ENCODE results near the gene GRB7. TPM values are rescaled to one million over a fixed set of nuclear protein-coding genes. Genes with fewer than 3 reads are reported as not detected.
"Not testable (repeated sequence)": the region's sequence is repeated elsewhere in the genome, so short reads cannot be mapped to it uniquely, and the experiment has no call there.

Gene GRB7
- total RNA-seq, result 8.8 TPM

DNA sequence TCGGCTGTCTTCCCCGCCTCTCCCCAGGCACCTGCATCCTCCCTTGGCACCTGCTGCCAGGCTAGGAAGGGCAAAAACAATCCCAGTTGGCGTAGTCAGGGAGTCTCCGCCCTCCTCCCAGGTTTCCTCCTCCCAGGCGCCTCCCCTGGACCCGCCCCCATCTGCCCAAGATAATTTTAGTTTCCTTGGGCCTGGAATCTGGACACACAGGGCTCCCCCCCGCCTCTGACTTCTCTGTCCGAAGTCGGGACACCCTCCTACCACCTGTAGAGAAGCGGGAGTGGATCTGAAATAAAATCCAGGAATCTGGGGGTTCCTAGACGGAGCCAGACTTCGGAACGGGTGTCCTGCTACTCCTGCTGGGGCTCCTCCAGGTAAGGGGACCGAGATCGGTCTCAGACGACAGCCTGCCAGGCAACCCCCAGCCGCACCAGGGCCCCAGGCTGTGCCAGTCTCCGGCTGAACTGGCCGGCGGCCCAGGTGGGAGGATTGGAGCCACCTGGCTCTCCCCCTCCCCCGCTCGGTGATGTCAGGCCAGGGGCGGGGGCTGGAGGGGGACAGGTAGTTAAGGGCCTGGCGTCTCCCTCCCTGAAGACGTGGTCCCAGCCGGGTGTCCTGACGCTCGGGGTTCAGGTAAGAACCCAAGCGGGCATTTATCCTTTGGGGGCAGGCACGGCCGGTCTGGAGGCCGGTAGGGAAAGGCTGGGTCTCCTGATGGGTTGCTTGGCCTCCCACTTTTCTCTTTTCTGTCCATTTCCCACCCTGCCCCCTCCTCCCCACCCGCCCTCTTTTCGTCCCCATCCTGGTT is at the start of gene GRB7:
TSS of gene GRB7 (plus strand) at position 179 of the 808 bp plus-strand sequence. CDS start 4,364 bp downstream, outside the sequence.
- DNase-seq, result no peak

DNA sequence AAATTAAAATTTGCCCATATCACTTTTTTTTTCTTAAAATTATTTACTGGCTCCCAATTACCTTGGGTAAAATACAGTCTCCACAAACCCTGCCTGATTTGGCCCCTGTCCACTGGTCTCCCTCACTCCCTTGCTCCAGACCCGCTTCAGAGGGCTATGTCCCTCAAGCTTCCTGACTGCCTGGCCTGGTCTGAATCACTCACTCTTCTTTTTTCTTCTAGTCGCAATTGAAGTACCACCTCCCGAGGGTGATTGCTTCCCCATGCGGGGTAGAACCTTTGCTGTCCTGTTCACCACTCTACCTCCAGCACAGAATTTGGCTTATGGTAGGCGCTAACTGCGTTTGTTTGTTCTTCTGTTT is 49.3 kb upstream of the GRB7 start:
- DNase-seq, result no peak

DNA sequence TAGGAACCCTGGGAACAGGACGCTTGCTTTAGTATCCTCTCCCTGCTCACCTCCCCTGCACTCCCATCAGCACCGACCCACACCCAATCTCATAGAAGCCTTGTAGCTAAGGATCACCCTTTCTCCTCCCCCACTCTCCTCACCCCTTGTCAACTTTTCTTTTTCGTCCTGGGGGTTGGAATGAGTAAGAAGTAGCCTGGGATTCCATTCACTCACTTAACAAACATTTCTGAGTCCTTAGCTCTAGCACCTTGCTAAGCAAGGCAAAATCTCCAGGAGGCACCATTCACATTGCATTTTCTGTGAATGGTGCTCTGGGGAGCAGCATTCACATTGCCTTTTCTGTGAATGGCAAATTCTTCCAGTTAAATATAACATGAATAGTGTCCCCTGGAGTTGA is 48.8 kb upstream of the GRB7 start:
- DNase-seq, result no peak

DNA sequence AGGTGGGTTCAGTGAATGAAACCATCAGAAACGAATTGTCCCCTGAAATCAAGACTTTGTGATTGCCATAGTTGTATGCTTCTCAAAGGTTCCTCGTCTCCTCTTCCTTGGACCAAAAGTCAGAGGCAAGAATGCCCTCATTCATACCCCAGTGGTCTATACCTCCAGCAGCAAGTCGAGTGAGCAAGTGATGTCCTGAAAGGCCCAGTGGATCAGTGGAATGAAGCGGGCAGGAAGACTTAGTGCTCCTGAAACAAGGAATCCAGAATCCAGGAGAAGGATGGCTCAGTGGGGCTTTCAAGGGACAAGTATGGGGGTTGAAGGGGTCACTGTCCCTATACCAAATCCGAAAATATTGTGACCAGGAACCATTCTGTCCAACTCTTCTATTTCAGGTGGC is 43.1 kb upstream of the GRB7 start:
- no peak for DNase-seq

DNA sequence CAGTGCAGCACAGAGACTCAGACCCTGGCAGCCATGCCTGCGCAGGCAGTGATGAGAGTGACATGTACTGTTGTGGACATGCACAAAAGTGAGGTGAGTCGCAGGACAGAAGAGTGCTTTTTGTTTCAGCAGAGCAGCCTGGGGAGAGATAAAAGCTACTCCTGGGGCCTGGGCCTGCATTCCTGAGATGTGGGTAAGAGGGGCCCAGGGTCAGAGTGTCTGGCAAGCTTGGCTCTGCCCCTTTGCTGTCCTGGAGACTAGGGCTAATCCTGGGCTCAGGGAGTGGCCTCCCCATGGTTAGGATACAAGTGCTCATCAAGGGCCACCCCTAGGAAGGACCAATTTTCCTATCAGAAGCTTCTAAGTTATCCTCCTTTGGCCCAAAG is 42.7 kb upstream of the GRB7 start:
- no peak for DNase-seq

DNA sequence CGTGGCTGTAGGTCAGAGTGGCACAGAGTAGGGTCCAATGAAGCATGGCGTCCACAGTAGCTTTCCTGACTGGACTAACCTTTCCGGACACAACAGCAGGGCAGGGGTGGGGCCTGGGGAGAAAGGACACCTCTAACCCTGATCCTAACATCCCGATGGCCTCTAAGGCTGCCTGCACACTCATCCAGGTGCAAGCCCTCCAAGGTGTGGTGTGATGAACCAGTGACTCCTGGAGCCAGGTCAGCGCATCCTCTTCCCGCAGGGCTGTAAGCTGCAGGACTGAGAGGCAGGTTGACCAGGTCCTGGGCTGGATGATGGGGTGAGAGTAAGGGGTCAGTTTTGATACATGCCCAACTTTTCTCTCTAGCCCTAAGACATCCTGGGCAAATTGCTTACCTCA is 41.0 kb upstream of the GRB7 start:
- DNase-seq, result no peak

DNA sequence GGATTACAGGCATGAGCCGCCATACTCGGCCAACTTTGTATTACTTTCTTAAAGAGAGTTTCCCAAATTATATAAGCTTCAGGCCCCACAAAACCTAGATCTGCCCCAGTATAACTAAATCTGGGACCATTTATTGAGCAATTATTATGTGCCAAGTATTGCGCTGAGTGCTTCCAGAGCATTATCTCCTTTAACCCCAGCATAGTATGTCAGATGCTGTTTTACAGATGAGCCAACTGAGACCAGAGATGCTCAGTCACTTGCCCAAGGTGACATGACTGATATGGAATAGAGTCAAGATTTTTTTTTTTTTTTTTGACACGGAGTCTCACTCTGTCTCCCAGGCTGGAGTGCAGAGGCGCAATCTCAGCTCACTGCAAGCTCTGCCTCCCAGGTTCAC is 39.8 kb upstream of the GRB7 start:
- no peak for DNase-seq

DNA sequence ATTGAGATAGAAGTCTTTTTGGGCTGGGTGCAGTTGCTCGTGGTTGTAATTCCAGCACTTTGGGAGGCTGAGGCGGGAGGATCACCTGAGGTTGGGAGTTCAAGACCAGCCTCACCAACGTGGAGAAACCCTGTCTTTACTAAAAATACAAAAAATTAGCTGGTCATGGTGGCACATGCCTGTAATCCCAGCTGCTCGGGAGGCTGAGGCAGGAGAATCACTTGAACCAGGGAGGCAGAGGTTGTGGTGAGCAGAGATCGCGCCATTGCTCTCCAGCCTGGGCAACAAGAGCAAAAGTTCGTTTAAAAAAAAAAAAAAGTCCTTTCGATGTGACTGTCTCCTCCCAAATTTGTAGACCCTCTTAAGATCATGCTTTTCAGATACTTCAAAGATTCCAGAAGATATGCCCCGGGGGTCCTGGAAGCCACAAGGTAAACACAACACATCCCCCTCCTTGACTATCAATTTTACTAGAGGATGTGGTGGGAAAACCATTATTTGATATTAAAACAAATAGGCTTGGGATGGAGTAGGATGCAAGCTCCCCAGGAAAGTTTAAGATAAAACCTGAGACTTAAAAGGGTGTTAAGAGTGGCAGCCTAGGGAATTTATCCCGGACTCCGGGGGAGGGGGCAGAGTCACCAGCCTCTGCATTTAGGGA is 38.5 kb upstream of the GRB7 start:
- not testable (repeated sequence) for DNase-seq

DNA sequence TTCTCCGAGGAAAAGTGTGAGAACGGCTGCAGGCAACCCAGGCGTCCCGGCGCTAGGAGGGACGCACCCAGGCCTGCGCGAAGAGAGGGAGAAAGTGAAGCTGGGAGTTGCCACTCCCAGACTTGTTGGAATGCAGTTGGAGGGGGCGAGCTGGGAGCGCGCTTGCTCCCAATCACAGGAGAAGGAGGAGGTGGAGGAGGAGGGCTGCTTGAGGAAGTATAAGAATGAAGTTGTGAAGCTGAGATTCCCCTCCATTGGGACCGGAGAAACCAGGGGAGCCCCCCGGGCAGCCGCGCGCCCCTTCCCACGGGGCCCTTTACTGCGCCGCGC is 38.0 kb upstream of the GRB7 start, which contains the start of gene ERBB2:
TSS of gene ERBB2 (plus strand) at position 247 of the 330 bp plus-strand sequence. CDS start 175 bp downstream, outside the sequence.
- DNase-seq, result peak; percentile 57

DNA sequence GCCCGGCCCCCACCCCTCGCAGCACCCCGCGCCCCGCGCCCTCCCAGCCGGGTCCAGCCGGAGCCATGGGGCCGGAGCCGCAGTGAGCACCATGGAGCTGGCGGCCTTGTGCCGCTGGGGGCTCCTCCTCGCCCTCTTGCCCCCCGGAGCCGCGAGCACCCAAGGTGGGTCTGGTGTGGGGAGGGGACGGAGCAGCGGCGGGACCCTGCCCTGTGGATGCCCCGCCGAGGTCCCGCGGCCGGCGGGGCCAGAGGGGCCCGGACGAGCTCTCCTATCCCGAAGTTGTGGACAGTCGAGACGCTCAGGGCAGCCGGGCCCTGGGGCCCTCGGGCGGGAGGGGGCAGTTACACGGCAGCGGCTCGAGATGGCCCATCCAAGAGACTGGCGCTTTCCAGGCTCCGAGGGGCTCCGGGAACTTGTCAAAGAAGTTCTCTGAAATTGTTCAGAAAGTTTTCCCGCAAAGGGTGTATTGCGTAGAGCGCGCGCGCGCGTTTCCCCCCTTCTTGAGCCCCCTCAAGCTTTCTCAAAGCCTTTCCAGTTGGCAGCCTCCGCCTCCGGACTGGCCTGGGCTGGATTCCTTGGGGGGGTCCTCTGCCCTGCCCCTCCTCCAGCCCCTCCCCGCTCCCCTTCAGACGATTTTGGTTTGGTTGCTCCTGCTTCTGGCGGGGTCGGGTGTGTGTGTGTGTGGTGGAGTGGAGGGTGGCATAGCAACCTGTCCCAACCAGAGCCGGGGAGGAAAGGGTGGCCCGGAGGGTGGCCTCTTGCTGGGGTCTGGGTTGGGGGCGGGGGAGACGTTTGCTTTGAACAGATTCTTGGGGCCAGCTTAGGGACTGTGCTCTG is 37.4 kb upstream of the GRB7 start:
- peak; percentile 41 for DNase-seq

DNA sequence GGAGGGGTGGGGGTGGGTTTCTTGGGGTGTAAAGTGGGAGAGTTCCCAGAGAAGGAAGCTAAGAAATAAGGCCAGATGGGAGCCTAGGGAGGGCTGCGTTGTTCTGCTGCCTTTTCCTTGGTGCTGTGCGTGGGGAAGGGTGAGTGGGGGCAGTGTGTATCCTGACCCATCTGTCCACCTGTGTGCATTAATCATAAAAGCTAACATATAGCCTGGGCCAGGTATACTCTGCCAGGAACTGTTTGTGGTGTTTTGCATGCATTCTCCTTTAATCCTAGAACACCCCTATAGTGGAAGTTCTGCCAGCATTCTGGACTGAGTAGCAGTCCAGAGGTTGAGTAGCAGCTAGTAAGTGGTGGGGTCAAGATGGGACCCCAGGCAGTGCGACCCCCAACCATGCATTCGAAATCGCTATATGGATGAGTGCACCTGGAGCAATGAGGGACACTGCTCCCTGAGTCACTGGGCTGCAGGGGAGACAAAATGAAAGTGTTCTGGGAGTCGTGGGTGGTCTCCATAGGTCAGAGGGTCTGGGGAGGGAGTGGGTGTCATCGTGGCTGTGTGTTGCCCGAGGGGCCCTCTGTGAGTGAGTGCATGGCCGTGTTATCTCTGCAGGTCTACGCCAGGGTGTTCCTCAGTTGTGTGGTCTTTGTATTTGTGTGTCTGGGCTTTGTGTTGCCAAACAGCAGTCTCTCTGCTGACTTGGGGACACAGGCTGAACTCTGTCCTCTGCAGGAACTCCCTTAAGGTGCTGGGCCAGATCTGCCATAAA is 36.5 kb upstream of the GRB7 start:
- no peak for DNase-seq

DNA sequence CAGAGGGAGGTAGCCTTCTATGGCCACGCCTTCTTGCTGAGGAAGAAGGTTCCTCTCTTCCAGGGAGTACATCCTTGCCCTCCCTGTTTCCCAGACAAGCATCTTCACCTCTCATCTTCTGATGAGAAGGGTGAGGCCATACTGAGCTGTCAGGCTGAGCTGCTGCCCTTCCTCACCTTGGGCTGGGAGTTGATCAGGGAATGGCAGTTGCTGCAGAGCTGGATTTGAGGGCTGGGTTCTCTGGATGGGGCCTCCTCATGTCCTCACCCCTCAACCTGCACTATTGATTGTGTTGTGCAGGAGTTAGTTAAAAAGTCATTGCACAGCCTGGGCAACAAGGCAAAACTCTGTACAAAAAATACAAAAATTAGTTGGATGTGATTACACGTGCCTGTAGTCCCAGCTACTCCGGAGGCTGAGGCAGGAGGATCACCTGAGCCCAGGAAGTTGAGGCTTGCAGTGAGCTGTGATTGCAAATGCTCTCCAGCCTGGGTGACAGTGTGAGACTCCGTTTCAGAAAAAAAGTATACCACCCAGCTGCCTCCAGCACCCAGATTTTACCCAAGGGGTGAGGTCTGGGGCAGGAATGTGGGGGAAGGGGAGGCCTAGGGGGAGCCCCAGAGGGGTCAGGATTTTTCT is 35.8 kb upstream of the GRB7 start:
- DNase-seq, result no peak

DNA sequence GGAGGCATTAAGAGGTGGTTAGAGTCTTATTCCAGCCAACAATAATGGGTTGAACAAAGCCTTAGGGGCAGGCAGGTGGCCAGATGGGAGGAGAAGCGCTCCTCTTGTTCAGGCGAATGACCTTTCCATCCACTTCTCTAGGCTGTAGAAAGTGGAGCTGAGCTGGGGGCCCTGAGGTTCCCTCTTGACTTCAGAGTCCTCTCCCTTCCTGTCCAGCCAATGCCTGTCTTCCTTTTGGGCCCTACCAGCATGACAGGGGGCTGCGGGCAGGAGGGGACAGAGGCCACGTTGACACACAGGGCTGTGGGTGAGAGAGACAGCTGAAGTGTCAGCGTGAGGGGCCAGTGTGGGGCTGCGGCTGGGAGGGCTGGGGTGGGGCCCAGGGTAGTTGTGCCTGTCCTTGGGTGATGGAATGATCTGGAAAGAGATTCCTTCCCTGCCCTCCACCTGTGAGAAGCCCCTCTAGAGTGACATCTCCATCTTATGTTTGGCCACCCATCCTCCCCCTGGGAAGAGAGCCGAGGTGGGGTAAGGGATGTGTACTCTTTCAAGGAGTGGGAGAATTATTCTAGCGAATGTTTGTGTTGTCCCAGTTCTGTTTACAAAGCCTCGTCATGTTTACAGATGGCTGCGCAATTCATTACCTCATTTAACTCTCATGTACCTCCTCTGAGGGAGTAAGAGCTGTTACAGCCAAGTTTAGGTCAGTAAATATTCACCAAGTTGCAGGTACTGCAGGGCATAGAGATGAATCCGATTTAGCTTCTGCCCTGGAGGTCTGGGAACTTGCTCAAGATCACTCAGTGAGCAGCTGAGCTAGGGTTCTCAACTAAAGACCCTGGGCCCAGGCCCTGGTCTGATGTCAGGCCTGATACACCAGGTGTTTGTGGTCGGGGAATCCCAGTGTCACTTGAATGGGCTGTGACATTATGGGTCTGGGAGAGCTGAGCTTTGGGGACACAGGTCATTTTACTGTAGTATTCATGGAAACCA is 34.5 kb upstream of the GRB7 start:
- no peak for DNase-seq

DNA sequence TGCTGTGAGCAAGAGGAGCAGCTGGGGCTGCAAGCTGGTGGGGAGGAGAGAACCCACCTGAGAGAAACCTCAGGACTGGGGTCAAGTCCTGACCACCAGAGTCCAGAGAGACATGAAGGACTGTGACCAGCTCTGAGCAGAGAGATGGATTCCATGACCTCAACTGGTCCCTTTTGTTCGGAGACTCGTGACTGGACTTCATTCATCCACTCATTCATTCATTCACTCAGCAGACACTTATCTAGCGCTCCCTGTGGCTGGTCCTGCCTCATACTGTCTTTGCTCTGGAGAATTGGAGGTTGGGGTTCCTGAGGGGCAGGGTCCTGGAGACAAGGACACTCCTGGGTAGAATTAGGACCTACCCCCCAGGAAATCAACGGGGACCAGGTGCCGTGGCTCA is 33.8 kb upstream of the GRB7 start:
- DNase-seq, result no peak

DNA sequence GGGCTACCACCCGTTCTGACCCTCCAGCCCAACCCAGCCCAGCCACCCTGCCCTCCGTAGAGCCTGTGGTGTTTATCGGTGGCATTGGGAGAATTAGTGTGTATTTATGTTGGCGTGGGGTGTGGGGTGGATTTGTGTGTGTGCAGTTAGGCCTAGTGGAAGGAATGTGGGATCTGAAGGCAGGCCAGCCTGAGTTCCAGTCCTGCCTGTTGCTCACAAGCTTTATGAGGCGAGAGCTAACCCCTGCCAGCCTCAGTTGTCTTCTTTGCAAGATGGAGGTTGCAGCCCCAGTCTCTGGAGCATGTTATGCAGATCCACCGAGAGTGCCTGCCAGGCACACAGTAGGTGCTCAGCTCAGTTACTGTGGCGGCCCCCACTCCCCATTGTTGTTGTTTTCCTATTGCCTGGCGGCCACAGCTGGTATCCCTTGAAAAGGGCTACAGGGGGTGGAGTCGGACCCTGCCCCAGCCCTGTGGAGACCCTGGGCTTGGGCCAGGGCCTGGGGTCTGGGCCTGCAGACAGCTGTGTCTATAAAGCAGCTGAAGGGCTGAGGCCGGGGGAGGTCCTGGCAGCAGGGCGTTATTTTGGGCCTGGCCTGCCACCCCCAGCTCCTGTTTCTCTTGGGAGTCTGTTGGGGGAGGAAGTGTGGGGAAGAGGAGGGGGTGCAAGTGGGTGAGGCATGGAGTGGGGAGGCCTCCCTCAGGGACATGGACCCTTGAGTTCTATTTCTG is 32.8 kb upstream of the GRB7 start:
- no peak for DNase-seq

DNA sequence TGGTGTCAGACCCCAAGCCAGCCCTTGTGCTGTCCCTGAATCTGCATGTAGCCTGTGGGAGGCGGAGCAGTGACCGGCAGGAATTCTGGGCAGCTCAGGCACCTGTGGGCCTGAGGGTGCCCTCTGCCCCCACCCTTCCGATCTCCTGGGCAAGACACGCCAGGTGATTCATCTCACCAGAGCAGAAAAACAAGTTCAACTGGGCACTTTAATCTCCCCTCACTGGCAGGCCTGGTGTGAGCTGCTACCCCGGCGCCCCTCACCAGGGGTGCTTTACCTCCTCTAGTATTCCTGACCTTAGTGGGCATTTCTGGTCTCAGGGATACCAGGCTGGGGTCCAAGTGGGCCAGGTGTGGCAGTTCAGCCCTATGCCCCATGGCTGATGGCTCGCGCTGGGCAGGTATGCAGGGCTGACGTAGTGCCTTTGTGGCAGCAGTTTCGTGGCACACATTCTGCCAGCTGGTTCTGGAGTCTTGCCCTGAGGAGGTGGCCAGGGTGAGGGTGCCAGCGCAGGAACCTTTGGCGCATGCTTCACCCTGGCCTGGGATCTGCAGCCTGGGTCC is 31.9 kb upstream of the GRB7 start:
- no peak for DNase-seq

DNA sequence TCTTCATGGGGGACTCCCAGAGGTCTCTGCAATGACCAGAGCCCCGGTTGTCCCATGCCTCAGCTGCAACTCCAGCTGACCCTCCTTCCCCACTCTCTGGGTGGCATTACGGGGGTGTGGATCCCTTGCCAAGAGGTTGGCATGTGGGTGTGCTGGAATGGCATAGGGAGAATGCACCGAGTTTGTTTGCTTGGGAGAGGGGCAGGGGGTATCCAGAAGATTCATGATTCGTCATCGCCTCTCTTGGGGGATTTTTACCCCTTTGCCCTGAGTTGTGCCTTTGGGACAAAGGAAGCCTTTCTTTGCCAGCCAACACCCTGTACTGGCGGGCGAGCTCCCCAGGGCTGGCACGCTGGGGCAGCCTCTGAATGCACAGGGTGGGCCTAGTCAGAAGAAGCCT is 31.4 kb upstream of the GRB7 start:
- DNase-seq, result no peak

DNA sequence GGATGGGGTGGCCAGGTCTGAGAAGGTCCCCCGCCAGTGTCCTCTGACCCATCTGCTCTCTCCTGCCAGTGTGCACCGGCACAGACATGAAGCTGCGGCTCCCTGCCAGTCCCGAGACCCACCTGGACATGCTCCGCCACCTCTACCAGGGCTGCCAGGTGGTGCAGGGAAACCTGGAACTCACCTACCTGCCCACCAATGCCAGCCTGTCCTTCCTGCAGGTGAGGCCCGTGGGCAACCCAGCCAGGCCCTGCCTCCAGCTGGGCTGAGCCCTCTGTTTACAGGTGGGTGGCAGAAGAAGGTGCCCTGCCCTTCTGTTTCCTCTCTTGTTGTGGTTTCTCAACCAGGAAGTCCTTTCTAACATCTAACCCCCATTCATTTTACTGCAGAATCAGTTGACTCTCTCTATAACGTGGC is 30.8 kb upstream of the GRB7 start:
- no peak for DNase-seq

DNA sequence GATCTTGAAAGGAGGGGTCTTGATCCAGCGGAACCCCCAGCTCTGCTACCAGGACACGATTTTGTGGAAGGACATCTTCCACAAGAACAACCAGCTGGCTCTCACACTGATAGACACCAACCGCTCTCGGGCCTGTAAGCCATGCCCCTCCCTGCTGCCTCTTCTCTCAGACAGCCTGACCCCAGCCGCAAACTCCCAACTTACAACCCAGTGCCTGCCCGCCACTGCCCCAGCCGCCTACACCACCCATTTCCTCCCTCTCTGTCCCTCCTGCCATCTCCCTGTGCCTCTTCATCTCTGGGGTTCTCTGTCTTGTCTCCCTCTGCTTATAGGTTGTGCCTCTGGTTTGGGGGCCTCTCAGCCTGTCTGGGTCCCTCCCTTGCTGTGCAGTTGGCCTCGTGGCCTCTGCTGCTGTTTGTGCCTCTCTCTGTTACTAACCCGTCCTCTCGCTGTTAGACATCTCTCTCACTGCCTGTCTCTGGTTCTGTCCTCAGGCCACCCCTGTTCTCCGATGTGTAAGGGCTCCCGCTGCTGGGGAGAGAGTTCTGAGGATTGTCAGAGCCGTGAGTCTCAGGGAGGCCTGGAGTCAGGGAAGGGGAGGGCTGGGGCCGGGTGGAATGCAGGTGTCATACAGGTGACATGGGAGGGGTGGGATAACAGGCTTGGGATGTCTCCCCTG is 28.3 kb upstream of the GRB7 start:
- DNase-seq, result no peak
